ENCODE measurements around the gene TGIF2. TPM values are rescaled to one million over a fixed set of nuclear protein-coding genes. Genes with fewer than 3 reads are reported as not detected.

The TGIF2 gene
- total and polyA plus RNA-seq, 12 donors = 3.4 to 17.9 (median 11.2) TPM

- peaks cover 0 to 44% of the 10 kb centered on the region in 2 donors for H3K36me3 ChIP-seq (replicated peaks in 1 of 2)
- H3K4me3 ChIP-seq = peak overlapping the region in 2 of 4 donors; percentile 4 to 95
- intact Hi-C loops (cut with DNase I) = no loop called here
- peaks cover 34 to 64% of the 10 kb centered on the region in 2 donors for H3K4me1 ChIP-seq (replicated peaks in 1 of 2)
- H3K27ac ChIP-seq = peak overlapping the region; percentile 85 to 98 (median 93)
- no peaks in the 10 kb centered on the region for H3K27me3 ChIP-seq
- no peaks in the 10 kb centered on the region for H3K9me3 ChIP-seq (replicated peaks in 1 of 3)
- TF ChIP-seq POLR2A (IDR thresholded peaks at IDR 0.05) (peak in 1 of 2 donors; percentile 38), CTCF (IDR thresholded peaks at IDR 0.05) (no peak)
- 32 to 59% (median 58%) methylated on average over 9 to 15 of the region's 15 CpGs for WGBS, 4 donors
- peak; percentile 72 to 91 (median 88) for DNase-seq
Measured at GRCh38 chr20:36544134-36545018, 29.0 kb upstream of the TGIF2 start.

- intact Hi-C loops (cut with DNase I) = no loop called here
- H3K36me3 ChIP-seq (replicated peaks in 1 of 2) = peaks cover 0 to 47% of the 10 kb centered on the region in 2 donors
- no peak overlapping the region for H3K4me3 ChIP-seq
- no peaks in the 10 kb centered on the region for H3K9me3 ChIP-seq (replicated peaks in 1 of 3)
- 46 to 54% (median 49%) methylated on average over 3 to 14 of the region's 14 CpGs for WGBS, 4 donors
- H3K27ac ChIP-seq = peak overlapping the region in 2 of 5 donors; percentile 24 to 97
- H3K27me3 ChIP-seq = no peaks in the 10 kb centered on the region
- TF ChIP-seq CTCF (IDR thresholded peaks at IDR 0.05) (no peak), POLR2A (IDR thresholded peaks at IDR 0.05) (no peak)
- DNase-seq = peak in 1 of 7 donors; percentile 26
- H3K4me1 ChIP-seq (replicated peaks in 1 of 2) = peaks cover 29 to 64% of the 10 kb centered on the region in 2 donors
Measured at GRCh38 chr20:36546111-36546736, 27.2 kb upstream of the TGIF2 start.

GRCh38 chr20:36547186-36548005, 26.0 kb upstream of the TGIF2 start:
- Histone ChIP-seq H3K27ac (peak overlapping the region in 3 of 5 donors; percentile 0 to 97 (median 33)), H3K4me3 (no peak overlapping the region)
- intact Hi-C loops (cut with DNase I) = no loop called here

More at GRCh38 chr20:36547186-36548005, 26.0 kb upstream of the TGIF2 start:
- Histone ChIP-seq H3K9me3 (replicated peaks in 1 of 3) (no peaks in the 10 kb centered on the region), H3K36me3 (replicated peaks in 1 of 2) (peaks cover 0 to 47% of the 10 kb centered on the region in 2 donors), H3K27me3 (no peaks in the 10 kb centered on the region), H3K4me1 (replicated peaks in 1 of 2) (peaks cover 26 to 63% of the 10 kb centered on the region in 2 donors)
- peak in 1 of 7 donors; percentile 25 for DNase-seq
- WGBS, 4 donors = 50 to 84% (median 72%) methylated on average over 1 to 12 of the region's 12 CpGs
- TF ChIP-seq CTCF (IDR thresholded peaks at IDR 0.05) = no peak
- TF ChIP-seq POLR2A (IDR thresholded peaks at IDR 0.05) = no peak

All from adrenal gland (tissue), 12 donors.